Trophoblast cell (in vitro differentiated cells and primary cell): ENCODE results near the gene MRPS7.

Source experiments
- DNase-seq, 2 donors: peaks; one replicate each; pipeline ENCODE4 v3.0.0-alpha.2; 2016
- H2AFZ ChIP-seq: 2 replicates; pipeline ENCODE4 v1.6.1; 2013; ENCODE audit warnings: low read length, moderate library complexity, mild to moderate bottlenecking; ENCODE audit not compliant: insufficient read depth, poor library complexity
- H2AK5ac ChIP-seq: 2 replicates; pipeline ENCODE4 v1.6.1; 2013; ENCODE audit warnings: mild to moderate bottlenecking, low read length
- H2BK120ac ChIP-seq: 2 replicates; pipeline ENCODE4 v1.6.1; 2013; ENCODE audit warnings: low read length, mild to moderate bottlenecking, moderate library complexity; ENCODE audit not compliant: insufficient read depth, poor library complexity
- H2BK12ac ChIP-seq: 2 replicates; pipeline ENCODE4 v1.6.1; 2013; ENCODE audit warnings: mild to moderate bottlenecking, low read length, moderate library complexity
- H2BK5ac ChIP-seq: 2 replicates; pipeline ENCODE4 v1.6.1; 2013; ENCODE audit warnings: low read length, low read depth, moderate library complexity, mild to moderate bottlenecking; ENCODE audit not compliant: poor library complexity
- H3K14ac ChIP-seq: 2 replicates; pipeline ENCODE4 v1.6.1; 2013; ENCODE audit warnings: mild to moderate bottlenecking, low read length
- H3K18ac ChIP-seq: 2 replicates; pipeline ENCODE4 v1.6.1; 2013; ENCODE audit warnings: mild to moderate bottlenecking, low read length
- H3K23ac ChIP-seq: 2 replicates; pipeline ENCODE4 v1.6.1; 2013; ENCODE audit warnings: low read length
- H3K27ac ChIP-seq: 2 replicates; pipeline ENCODE4 v1.5.1; 2013; ENCODE audit warnings: low read depth, mild to moderate bottlenecking, inconsistent platforms, low read length, moderate library complexity
- H3K27me3 ChIP-seq: 2 replicates; pipeline ENCODE4 v1.6.1; 2013; ENCODE audit warnings: inconsistent platforms, mild to moderate bottlenecking, low read length, moderate library complexity; ENCODE audit not compliant: insufficient read depth
- H3K36me3 ChIP-seq, 2 experiments: 1 replicate in 1 of 2; 2 replicates in 1 of 2; pipeline ENCODE4 v1.6.1; 2013; ENCODE audit warnings: low read length in 2 of 2, mild to moderate bottlenecking in 2 of 2, moderate library complexity in 1 of 2; ENCODE audit not compliant: insufficient read depth in 2 of 2, control insufficient read depth in 1 of 2
- H3K4ac ChIP-seq: 2 replicates; pipeline ENCODE4 v1.6.1; 2013; ENCODE audit warnings: low read depth, mild to moderate bottlenecking, low read length, moderate library complexity
- H3K4me1 ChIP-seq, 2 experiments: 1 replicate in 1 of 2; 2 replicates in 1 of 2; pipeline ENCODE4 v1.6.1; 2013; ENCODE audit warnings: low read length in 2 of 2, mild to moderate bottlenecking in 2 of 2, moderate library complexity in 1 of 2; ENCODE audit not compliant: insufficient read depth in 2 of 2, control insufficient read depth in 1 of 2
- H3K4me2 ChIP-seq: 2 replicates; pipeline ENCODE4 v1.6.1; 2013; ENCODE audit warnings: inconsistent platforms, mild to moderate bottlenecking, low read length, moderate library complexity
- H3K4me3 ChIP-seq: 2 replicates; pipeline ENCODE4 v1.5.1; 2013; ENCODE audit warnings: mild to moderate bottlenecking, low read depth, low read length, inconsistent platforms
- H3K79me1 ChIP-seq: one replicate; pipeline ENCODE4 v1.6.1; 2013; ENCODE audit warnings: low read length
- H3K79me2 ChIP-seq: 2 replicates; pipeline ENCODE4 v1.6.1; 2013; ENCODE audit warnings: low read length, mild to moderate bottlenecking; ENCODE audit not compliant: control insufficient read depth, insufficient read depth, poor library complexity
- H3K9ac ChIP-seq: 2 replicates; pipeline ENCODE4 v1.6.1; 2013; ENCODE audit warnings: mild to moderate bottlenecking, low read length
- H3K9me3 ChIP-seq: 2 replicates; pipeline ENCODE4 v1.6.1; 2013; ENCODE audit warnings: low read depth, mild to moderate bottlenecking, control low read depth, inconsistent platforms, low read length; ENCODE audit not compliant: insufficient read depth
- H4K12ac ChIP-seq: 2 replicates; pipeline ENCODE4 v1.6.1; 2013; ENCODE audit warnings: low read depth, mild to moderate bottlenecking, low read length, moderate library complexity
- H4K8ac ChIP-seq: 2 replicates; pipeline ENCODE4 v1.6.1; 2013; ENCODE audit warnings: low read depth, mild to moderate bottlenecking, low read length, moderate library complexity
- H4K91ac ChIP-seq: one replicate; pipeline ENCODE4 v1.6.1; 2013; ENCODE audit warnings: low read depth, mild to moderate bottlenecking, low read length, moderate library complexity
- WGBS: extraction: QIAGEN DNeasy Blood & Tissue Kit; methylation state at CpG from one replicate; pipeline ENCODE4 v1.1.7; 2013; ENCODE audit warnings: missing lambda C conversion rate; ENCODE audit not compliant: insufficient read length, insufficient coverage; ENCODE audit errors: extremely low coverage; 5-methylcytosine and 5-hydroxymethylcytosine counted together

Gene MRPS7

DNA sequence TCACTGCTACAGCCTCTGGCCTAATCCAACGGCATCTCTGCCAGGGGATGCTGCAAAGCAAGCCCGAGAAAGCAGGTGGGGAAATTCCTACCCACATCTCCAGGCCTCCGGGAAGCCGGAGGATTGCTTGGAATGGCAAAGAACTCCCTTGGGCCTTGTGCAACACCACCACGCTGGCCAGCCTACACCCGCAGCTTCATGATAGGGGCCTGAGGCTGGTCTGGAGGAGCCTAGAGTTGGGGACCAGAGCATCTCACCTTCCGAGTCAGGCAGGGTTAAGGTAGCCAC is 20.6 kb upstream of the MRPS7 start:
- Histone ChIP-seq H3K4me2 (no peak overlapping the region), H3K27me3 (no peaks in the 10 kb centered on the region), H2BK12ac (no peak overlapping the region), H4K12ac (no peak overlapping the region), H3K79me2 (no peaks in the 10 kb centered on the region), H2BK5ac (no peak overlapping the region), H3K79me1 (no peaks in the 10 kb centered on the region), H4K8ac (no peak overlapping the region), H3K14ac (no peak overlapping the region), H3K4me1 (peaks cover under 1% of the 10 kb centered on the region in 2 experiments), H3K4ac (no peak overlapping the region), H3K9ac (no peak overlapping the region), H3K36me3 (peaks cover 84 to 98% of the 10 kb centered on the region in 2 experiments), H4K91ac (no peak overlapping the region), H2BK120ac (no peak overlapping the region), H3K4me3 (no peak overlapping the region), H2AK5ac (no peak overlapping the region), H3K18ac (no peak overlapping the region), H3K23ac (no peak overlapping the region), H3K9me3 (peaks cover 1% of the 10 kb centered on the region), H2AFZ (no peak overlapping the region), H3K27ac (no peak overlapping the region)
- no CpG with 5 or more reads among the region's 7 CpGs for WGBS
- peak; percentile 96 for DNase-seq

GRCh38 chr17:75241502-75241901 is 20.2 kb upstream of the MRPS7 start:
- no peak overlapping the region for H3K18ac ChIP-seq
- no peak overlapping the region for H3K4me3 ChIP-seq
- no peak overlapping the region for H4K8ac ChIP-seq

GRCh38 chr17:75241996-75242460 is 19.7 kb upstream of the MRPS7 start:
- Histone ChIP-seq H3K9me3 (peaks cover 1% of the 10 kb centered on the region), H3K4me2 (no peak overlapping the region), H3K36me3 (peaks cover 85 to 94% of the 10 kb centered on the region in 2 experiments), H3K23ac (no peak overlapping the region), H3K4me3 (no peak overlapping the region), H2BK12ac (no peak overlapping the region), H3K27me3 (no peaks in the 10 kb centered on the region), H3K14ac (no peak overlapping the region), H2BK5ac (no peak overlapping the region), H3K4ac (no peak overlapping the region), H3K18ac (no peak overlapping the region), H2BK120ac (no peak overlapping the region), H4K8ac (no peak overlapping the region), H3K79me2 (no peaks in the 10 kb centered on the region), H3K79me1 (no peaks in the 10 kb centered on the region), H4K91ac (no peak overlapping the region), H3K4me1 (peaks cover 5 to 6% of the 10 kb centered on the region in 2 experiments), H3K9ac (no peak overlapping the region), H2AK5ac (no peak overlapping the region), H3K27ac (no peak overlapping the region), H2AFZ (no peak overlapping the region), H4K12ac (no peak overlapping the region)
- peak in 1 of 2 donors; percentile 26 for DNase-seq
- WGBS: no CpG with 5 or more reads among the region's 15 CpGs

More at GRCh38 chr17:75241502-75241901, 20.2 kb upstream of the MRPS7 start:
- Histone ChIP-seq H3K4ac (no peak overlapping the region), H3K4me2 (no peak overlapping the region), H2BK5ac (no peak overlapping the region), H3K79me1 (no peaks in the 10 kb centered on the region), H3K79me2 (no peaks in the 10 kb centered on the region), H3K9ac (no peak overlapping the region), H3K9me3 (peaks cover 1% of the 10 kb centered on the region), H3K36me3 (peaks cover 88 to 98% of the 10 kb centered on the region in 2 experiments), H3K14ac (no peak overlapping the region), H3K27ac (no peak overlapping the region), H4K91ac (no peak overlapping the region), H2AFZ (no peak overlapping the region), H3K23ac (no peak overlapping the region), H3K4me1 (peaks cover 4 to 5% of the 10 kb centered on the region in 2 experiments), H4K12ac (no peak overlapping the region), H2AK5ac (no peak overlapping the region), H3K27me3 (no peaks in the 10 kb centered on the region), H2BK12ac (no peak overlapping the region), H2BK120ac (no peak overlapping the region)
- DNase-seq: no peak
- no CpG with 5 or more reads among the region's 9 CpGs for WGBS

- no peak overlapping the region for H3K14ac ChIP-seq
- no peak overlapping the region for H4K8ac ChIP-seq
- H3K4me3 ChIP-seq: no peak overlapping the region
- H3K9ac ChIP-seq: no peak overlapping the region
- H3K79me1 ChIP-seq: no peaks in the 10 kb centered on the region
- H3K27me3 ChIP-seq: no peaks in the 10 kb centered on the region
- no peak overlapping the region for H2AK5ac ChIP-seq
- no peak overlapping the region for H3K27ac ChIP-seq
- no peak overlapping the region for H3K4me2 ChIP-seq
- peaks cover 79 to 89% of the 10 kb centered on the region in 2 experiments for H3K36me3 ChIP-seq
- H2BK120ac ChIP-seq: no peak overlapping the region
- WGBS: no CpG with 5 or more reads among the region's 17 CpGs
- H2AFZ ChIP-seq: no peak overlapping the region
- H2BK12ac ChIP-seq: no peak overlapping the region
- H2BK5ac ChIP-seq: no peak overlapping the region
- H4K91ac ChIP-seq: no peak overlapping the region
- no peak overlapping the region for H4K12ac ChIP-seq
- peaks cover 5 to 6% of the 10 kb centered on the region in 2 experiments for H3K4me1 ChIP-seq
- H3K9me3 ChIP-seq: peaks cover 1% of the 10 kb centered on the region
- no peak overlapping the region for H3K23ac ChIP-seq
- no peak overlapping the region for H3K4ac ChIP-seq
- no peaks in the 10 kb centered on the region for H3K79me2 ChIP-seq
- DNase-seq: no peak
- no peak overlapping the region for H3K18ac ChIP-seq
These were observed 19.1 kb upstream of the MRPS7 start for GRCh38 chr17:75242461-75243042.
